Measurements from ENCODE around the gene B3GNT7. TPM values are rescaled to one million over a fixed set of nuclear protein-coding genes. Genes with fewer than 3 reads are reported as not detected.

B3GNT7 gene
- total RNA-seq, 1 experiment from 2014 or later: 11.0 TPM

GRCh38 chr2:231351648-231352047 is 43.9 kb upstream of the B3GNT7 start:
- no peak for TF ChIP-seq EZH2phosphoT487 (IDR thresholded peaks at IDR 0.05; ENCODE audit: borderline replicate concordance, low read length)
- no peak for TF ChIP-seq EZH2 (IDR thresholded peaks at IDR 0.05; ENCODE audit: low read length, unreplicated experiment)
- TF ChIP-seq, protein P1, sequence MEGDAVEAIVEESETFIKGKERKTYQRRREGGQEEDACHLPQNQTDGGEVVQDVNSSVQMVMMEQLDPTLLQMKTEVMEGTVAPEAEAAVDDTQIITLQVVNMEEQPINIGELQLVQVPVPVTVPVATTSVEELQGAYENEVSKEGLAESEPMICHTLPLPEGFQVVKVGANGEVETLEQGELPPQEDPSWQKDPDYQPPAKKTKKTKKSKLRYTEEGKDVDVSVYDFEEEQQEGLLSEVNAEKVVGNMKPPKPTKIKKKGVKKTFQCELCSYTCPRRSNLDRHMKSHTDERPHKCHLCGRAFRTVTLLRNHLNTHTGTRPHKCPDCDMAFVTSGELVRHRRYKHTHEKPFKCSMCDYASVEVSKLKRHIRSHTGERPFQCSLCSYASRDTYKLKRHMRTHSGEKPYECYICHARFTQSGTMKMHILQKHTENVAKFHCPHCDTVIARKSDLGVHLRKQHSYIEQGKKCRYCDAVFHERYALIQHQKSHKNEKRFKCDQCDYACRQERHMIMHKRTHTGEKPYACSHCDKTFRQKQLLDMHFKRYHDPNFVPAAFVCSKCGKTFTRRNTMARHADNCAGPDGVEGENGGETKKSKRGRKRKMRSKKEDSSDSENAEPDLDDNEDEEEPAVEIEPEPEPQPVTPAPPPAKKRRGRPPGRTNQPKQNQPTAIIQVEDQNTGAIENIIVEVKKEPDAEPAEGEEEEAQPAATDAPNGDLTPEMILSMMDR (conservative IDR thresholded peaks at IDR 0.05; ENCODE audit: low read depth, low read length): no peak
- no TSS peak for BruUV-seq (replicated peaks)
- H4K20me1 ChIP-seq (ENCODE audit: low read length): no peaks in the 10 kb centered on the region
- no peak overlapping the region for H3K4me3 ChIP-seq (ENCODE audit: low read length)
- intact Hi-C loops (cut with micrococcal nuclease): no loop called here
- no peaks in the 10 kb centered on the region for H3K79me2 ChIP-seq (ENCODE audit: low read length)
- H3K4me2 ChIP-seq (ENCODE audit: low read length): no peak overlapping the region
- H3K27ac ChIP-seq (ENCODE audit: low read length): no peak overlapping the region
- H3K9me2 ChIP-seq (replicated peaks; ENCODE audit: low read length): no peaks in the 10 kb centered on the region
- no peaks in the 10 kb centered on the region for H3K27me3 ChIP-seq (ENCODE audit: low read length)
- no peaks in the 10 kb centered on the region for H3K36me3 ChIP-seq (ENCODE audit: low read depth, low read length)
- H2AFZ ChIP-seq (ENCODE audit: low read length): no peak overlapping the region
- H3K9me3 ChIP-seq (ENCODE audit: low read length): no peaks in the 10 kb centered on the region
- no peaks in the 10 kb centered on the region for H3F3A ChIP-seq (ENCODE audit: low read length, unreplicated experiment)
- peak; percentile 79 for ATAC-seq
- DNase-seq: peak; percentile 26
- H3K4me1 ChIP-seq (ENCODE audit: insufficient read depth, low read length): no peaks in the 10 kb centered on the region
- POLR2A ChIA-PET (ENCODE audit: unreplicated experiment): no interaction called here
- CTCF ChIA-PET: no interaction called here
- H3K9ac ChIP-seq (ENCODE audit: low read length): no peak overlapping the region

DNA sequence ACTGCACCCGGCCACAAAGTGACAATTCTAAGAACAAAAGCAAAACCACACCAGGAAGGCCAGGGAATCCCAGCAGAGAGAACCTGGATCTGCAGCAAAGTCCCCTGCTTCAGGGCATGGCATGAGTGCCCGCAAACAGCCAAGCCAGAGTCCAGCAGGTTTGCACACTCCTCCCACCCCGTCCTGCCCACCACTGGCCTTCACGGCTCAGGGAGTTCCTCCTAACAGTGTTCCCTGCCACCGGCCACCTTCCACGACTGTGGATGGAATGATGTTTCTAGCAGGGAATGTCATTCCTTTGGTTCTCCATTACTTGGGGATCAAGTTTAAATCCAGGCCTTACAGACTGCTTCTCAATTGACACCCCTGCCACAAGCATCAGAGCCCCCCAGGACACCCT is 42.0 kb upstream of the B3GNT7 start:
- no TSS peak for BruUV-seq (replicated peaks)
- ATAC-seq: no peak
- H3F3A ChIP-seq (ENCODE audit: low read length, unreplicated experiment): no peaks in the 10 kb centered on the region
- no peaks in the 10 kb centered on the region for H3K4me1 ChIP-seq (ENCODE audit: insufficient read depth, low read length)
- ChIA-PET CTCF (no interaction called here), POLR2A (ENCODE audit: unreplicated experiment) (no interaction called here)
- TF ChIP-seq EZH2 (IDR thresholded peaks at IDR 0.05; ENCODE audit: low read length, unreplicated experiment) (no peak), EZH2phosphoT487 (IDR thresholded peaks at IDR 0.05; ENCODE audit: borderline replicate concordance, low read length) (no peak)
- TF ChIP-seq, protein P1 (conservative IDR thresholded peaks at IDR 0.05; ENCODE audit: low read depth, low read length): no peak
- H3K27me3 ChIP-seq (ENCODE audit: low read length): no peaks in the 10 kb centered on the region
- no peak overlapping the region for H3K27ac ChIP-seq (ENCODE audit: low read length)
- DNase-seq: no peak
- no peak overlapping the region for H2AFZ ChIP-seq (ENCODE audit: low read length)
- no peaks in the 10 kb centered on the region for H3K36me3 ChIP-seq (ENCODE audit: low read depth, low read length)
- no peak overlapping the region for H3K4me2 ChIP-seq (ENCODE audit: low read length)
- no peaks in the 10 kb centered on the region for H3K9me2 ChIP-seq (replicated peaks; ENCODE audit: low read length)
- intact Hi-C loops (cut with micrococcal nuclease): no loop called here
- no peak overlapping the region for H3K9ac ChIP-seq (ENCODE audit: low read length)
- no peaks in the 10 kb centered on the region for H3K79me2 ChIP-seq (ENCODE audit: low read length)
- no peaks in the 10 kb centered on the region for H3K9me3 ChIP-seq (ENCODE audit: low read length)
- H4K20me1 ChIP-seq (ENCODE audit: low read length): no peaks in the 10 kb centered on the region
- H3K4me3 ChIP-seq (ENCODE audit: low read length): no peak overlapping the region

DNA sequence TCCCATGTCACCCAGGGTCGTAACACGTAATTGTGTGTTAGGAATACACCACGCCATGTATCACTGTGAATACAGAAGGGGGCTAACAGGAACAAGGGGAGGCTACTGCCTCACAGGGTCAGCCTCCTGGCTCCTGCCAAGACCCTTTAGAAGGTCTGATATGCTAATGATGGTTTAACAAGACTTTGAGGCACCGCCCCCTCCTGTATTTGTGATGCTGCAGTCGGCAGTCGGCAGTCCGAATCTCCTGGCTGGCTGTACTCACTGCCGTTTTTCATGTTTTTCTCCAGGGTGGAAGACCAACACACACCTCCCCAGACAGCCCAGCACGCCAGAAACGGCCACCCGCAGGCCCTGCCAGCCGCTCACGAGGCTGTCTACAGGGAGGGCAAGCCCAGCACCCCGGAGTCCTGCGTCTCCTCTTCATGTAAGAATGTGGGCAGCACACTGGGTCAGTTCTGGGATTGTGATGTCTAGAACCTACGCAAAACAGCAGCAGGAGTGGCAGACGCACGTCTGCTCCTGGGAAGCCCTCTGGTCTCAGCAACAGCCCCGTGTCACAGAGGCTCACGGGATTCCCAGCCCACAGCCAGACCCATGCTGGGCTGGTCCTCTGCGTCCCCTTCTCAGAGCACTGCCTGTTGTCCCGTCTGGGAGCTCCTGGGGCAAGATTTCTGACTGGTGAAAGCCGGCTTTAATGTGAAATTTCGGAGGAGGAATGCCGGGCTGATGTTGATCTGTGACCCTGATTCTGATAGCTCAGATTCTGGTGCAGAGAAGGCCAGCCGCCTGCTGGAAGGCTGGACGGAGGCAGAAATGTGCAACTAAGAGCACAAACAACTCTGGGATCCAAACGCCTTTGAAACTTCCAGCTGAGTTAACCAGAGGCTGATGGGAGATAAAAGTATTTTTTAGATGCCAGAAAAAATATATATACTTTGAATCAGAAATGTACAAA is 39.7 kb upstream of the B3GNT7 start:
- Histone ChIP-seq H3K4me2 (ENCODE audit: low read length) (no peak overlapping the region), H3K27me3 (ENCODE audit: low read length) (no peaks in the 10 kb centered on the region), H3F3A (ENCODE audit: low read length, unreplicated experiment) (no peaks in the 10 kb centered on the region), H4K20me1 (ENCODE audit: low read length) (no peaks in the 10 kb centered on the region), H3K9me3 (ENCODE audit: low read length) (no peaks in the 10 kb centered on the region), H3K79me2 (ENCODE audit: low read length) (no peaks in the 10 kb centered on the region), H2AFZ (ENCODE audit: low read length) (no peak overlapping the region), H3K9ac (ENCODE audit: low read length) (no peak overlapping the region), H3K27ac (ENCODE audit: low read length) (no peak overlapping the region), H3K36me3 (ENCODE audit: low read depth, low read length) (no peaks in the 10 kb centered on the region), H3K4me3 (ENCODE audit: low read length) (no peak overlapping the region), H3K9me2 (replicated peaks; ENCODE audit: low read length) (no peaks in the 10 kb centered on the region), H3K4me1 (ENCODE audit: insufficient read depth, low read length) (no peaks in the 10 kb centered on the region)
- BruUV-seq (replicated peaks): no TSS peak
- ChIA-PET CTCF (no interaction called here), POLR2A (ENCODE audit: unreplicated experiment) (no interaction called here)
- no peak for TF ChIP-seq EZH2 (IDR thresholded peaks at IDR 0.05; ENCODE audit: low read length, unreplicated experiment)
- TF ChIP-seq EZH2phosphoT487 (IDR thresholded peaks at IDR 0.05; ENCODE audit: borderline replicate concordance, low read length): no peak
- TF ChIP-seq, protein P1 (conservative IDR thresholded peaks at IDR 0.05; ENCODE audit: low read depth, low read length): no peak
- intact Hi-C loops (cut with micrococcal nuclease): no loop called here
- ATAC-seq (no peak), DNase-seq (no peak)
